Suprapubic skin (tissue), 4 donors: ENCODE data around the gene TCHP.

ENCODE experiments used
- EP300 ChIP-seq: sonication (generic); formaldehyde crosslinking; IDR thresholded peaks from one replicate; pipeline ENCODE4 v1.6.1; 2017; ENCODE audit warnings: antibody characterized with exemption
- POLR2A ChIP-seq, 2 donors: fragments of 450-650 bp; IDR thresholded peaks; one replicate each; pipeline ENCODE4 v1.6.1; 2017; ENCODE audit warnings: antibody characterized with exemption in 2 of 2, mild to moderate bottlenecking in 2 of 2, moderate library complexity in 2 of 2
- POLR2AphosphoS5 ChIP-seq, 3 donors: sonication (generic); formaldehyde crosslinking; IDR thresholded peaks; one replicate each; pipeline ENCODE4 v1.6.1; 2017; ENCODE audit warnings: antibody characterized with exemption in 3 of 3
- TF ChIP-seq, protein P1 (sequence below), 2 donors: fragments of 200-600 bp in 1 of 2; fragments of 450-650 bp in 1 of 2; sonication (generic) in 1 of 2; IDR thresholded peaks; one replicate each; pipeline ENCODE4 v1.5.1; 2016 to 2019; ENCODE audit warnings: antibody characterized with exemption in 2 of 2, mild to moderate bottlenecking in 1 of 2, moderate library complexity in 1 of 2

- TF ChIP-seq POLR2AphosphoS5 (IDR thresholded peaks at IDR 0.05), result no peak
- TF ChIP-seq, protein P1, sequence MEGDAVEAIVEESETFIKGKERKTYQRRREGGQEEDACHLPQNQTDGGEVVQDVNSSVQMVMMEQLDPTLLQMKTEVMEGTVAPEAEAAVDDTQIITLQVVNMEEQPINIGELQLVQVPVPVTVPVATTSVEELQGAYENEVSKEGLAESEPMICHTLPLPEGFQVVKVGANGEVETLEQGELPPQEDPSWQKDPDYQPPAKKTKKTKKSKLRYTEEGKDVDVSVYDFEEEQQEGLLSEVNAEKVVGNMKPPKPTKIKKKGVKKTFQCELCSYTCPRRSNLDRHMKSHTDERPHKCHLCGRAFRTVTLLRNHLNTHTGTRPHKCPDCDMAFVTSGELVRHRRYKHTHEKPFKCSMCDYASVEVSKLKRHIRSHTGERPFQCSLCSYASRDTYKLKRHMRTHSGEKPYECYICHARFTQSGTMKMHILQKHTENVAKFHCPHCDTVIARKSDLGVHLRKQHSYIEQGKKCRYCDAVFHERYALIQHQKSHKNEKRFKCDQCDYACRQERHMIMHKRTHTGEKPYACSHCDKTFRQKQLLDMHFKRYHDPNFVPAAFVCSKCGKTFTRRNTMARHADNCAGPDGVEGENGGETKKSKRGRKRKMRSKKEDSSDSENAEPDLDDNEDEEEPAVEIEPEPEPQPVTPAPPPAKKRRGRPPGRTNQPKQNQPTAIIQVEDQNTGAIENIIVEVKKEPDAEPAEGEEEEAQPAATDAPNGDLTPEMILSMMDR (IDR thresholded peaks at IDR 0.05), result no peak
- TF ChIP-seq POLR2A (IDR thresholded peaks at IDR 0.05), result no peak
- no peak for TF ChIP-seq EP300
Observed at GRCh38 chr12:109914461-109914860, 14.4 kb downstream of the TCHP start.
